ENCODE results near the gene MOXD1.
A peak's percentile ranks its signal among the peaks of the same experiment; 100 is the strongest.

MOXD1 gene

GRCh38 chr6:132399376-132400074, 1.8 kb downstream of the MOXD1 start:
- no peak for DNase-seq

- no peak for DNase-seq
Observed at GRCh38 chr6:132395015-132395597, 6.2 kb downstream of the MOXD1 start.

- no peak for DNase-seq
Observed at GRCh38 chr6:132392792-132393191, 8.5 kb downstream of the MOXD1 start.

GRCh38 chr6:132392270-132392646, 9.0 kb downstream of the MOXD1 start:
- DNase-seq: no peak

- DNase-seq: no peak
Observed at GRCh38 chr6:132391391-132392269, 9.6 kb downstream of the MOXD1 start.

GRCh38 chr6:132390451-132390850, 10.8 kb downstream of the MOXD1 start:
- no peak for DNase-seq

GRCh38 chr6:132390017-132390416, 11.3 kb downstream of the MOXD1 start:
- DNase-seq: no peak

- no peak for DNase-seq
Observed at GRCh38 chr6:132388291-132388690, 13.0 kb downstream of the MOXD1 start.

- no peak for DNase-seq
Observed at GRCh38 chr6:132382630-132383175, 18.6 kb downstream of the MOXD1 start.

GRCh38 chr6:132381381-132381780, 19.9 kb downstream of the MOXD1 start:
- DNase-seq: no peak

GRCh38 chr6:132380358-132381029, 20.8 kb downstream of the MOXD1 start:
- DNase-seq: no peak

- DNase-seq: no peak
Observed at GRCh38 chr6:132369526-132369925, 31.7 kb downstream of the MOXD1 start.

GRCh38 chr6:132368916-132369481, 32.3 kb downstream of the MOXD1 start:
- DNase-seq: no peak

GRCh38 chr6:132365281-132365907, 35.9 kb downstream of the MOXD1 start:
- DNase-seq: no peak

- DNase-seq: no peak
Observed at GRCh38 chr6:132364306-132365074, 36.8 kb downstream of the MOXD1 start.

GRCh38 chr6:132362442-132363185, 38.7 kb downstream of the MOXD1 start:
- no peak for DNase-seq

GRCh38 chr6:132361101-132361500, 40.2 kb downstream of the MOXD1 start:
- DNase-seq: no peak

- DNase-seq: no peak
Observed at GRCh38 chr6:132359886-132360285, 41.4 kb downstream of the MOXD1 start.

GRCh38 chr6:132357120-132357519, 44.2 kb downstream of the MOXD1 start:
- DNase-seq: no peak

- DNase-seq: peak; percentile 14
Observed at GRCh38 chr6:132354517-132355167, 46.6 kb downstream of the MOXD1 start.

All from activated CD4-positive, alpha-beta T cell treated with anti-CD3 and anti-CD28 coated beads, Interleukin-2, amount 50 U/mL, for 1 hour (primary cell).